Tibial nerve (tissue), 4 donors: Measurements from ENCODE around the gene APP. TPM values are rescaled to one million over a fixed set of nuclear protein-coding genes. Genes with fewer than 3 reads are reported as not detected.

Experiments used
- DNase-seq, 2 donors: peaks; one replicate each; pipeline ENCODE4 v3.0.0-alpha.2; 2019; ENCODE audit warnings: low spot score in 2 of 2
- H3K27ac ChIP-seq, 4 donors: fragments of 200-600 bp; sonication (generic) in 3 of 4; one replicate each; pipeline ENCODE4 v1.5.1; 2017 to 2019; ENCODE audit warnings: mild to moderate bottlenecking in 1 of 4
- H3K27me3 ChIP-seq, 2 donors: fragments of 200-600 bp; sonication (generic) in 1 of 2; one replicate each; pipeline versions ENCODE4 v1.5.1 to v1.6.0; 2017 to 2019
- H3K36me3 ChIP-seq, 3 donors: fragments of 200-600 bp; sonication (generic); one replicate each; pipeline ENCODE4 v1.5.1; 2018 to 2019
- H3K4me1 ChIP-seq, 4 donors: fragments of 200-600 bp; sonication (generic) in 3 of 4; one replicate each; pipeline ENCODE4 v1.5.1; 2017 to 2019
- H3K4me3 ChIP-seq, 4 donors: fragments of 200-600 bp; sonication (generic) in 3 of 4; one replicate each; pipeline ENCODE4 v1.5.1; 2017 to 2019; ENCODE audit warnings: mild to moderate bottlenecking in 1 of 4, moderate library complexity in 1 of 4
- H3K9me3 ChIP-seq, 4 donors: fragments of 200-600 bp; sonication (generic) in 3 of 4; one replicate each; pipeline ENCODE4 v1.5.1; 2017 to 2019
- CTCF ChIP-seq, 5 experiments: fragments of 200-600 bp in 3 of 5; fragments of 450-650 bp in 2 of 5; sonication (generic) in 3 of 5; IDR thresholded peaks; one replicate each; pipeline ENCODE4 v1.5.1; 2016 to 2019; ENCODE audit warnings: antibody characterized with exemption in 5 of 5, mild to moderate bottlenecking in 3 of 5, moderate library complexity in 2 of 5
- EP300 ChIP-seq, 2 donors: sonication (generic); formaldehyde crosslinking; IDR thresholded peaks; one replicate each; pipeline ENCODE4 v1.6.1; 2017; ENCODE audit warnings: antibody characterized with exemption in 2 of 2, mild to moderate bottlenecking in 1 of 2
- POLR2A ChIP-seq, 2 donors: fragments of 450-650 bp; IDR thresholded peaks; one replicate each; pipeline ENCODE4 v1.6.1; 2017; ENCODE audit warnings: antibody characterized with exemption in 2 of 2, mild to moderate bottlenecking in 2 of 2, moderate library complexity in 2 of 2
- WGBS, 2 donors: methylation state at CpG; one replicate each; pipeline ENCODE4 v1.1.5; 2018; 5-methylcytosine and 5-hydroxymethylcytosine counted together
- total RNA-seq, 4 donors: library from RNA; depleted of rRNA; stranded (reverse); fragments of >200 nt; gene quantifications; one replicate each; pipeline ENCODE4 v1.1.0, GENCODE V29; 2016

Gene APP
- total RNA-seq, 4 donors from 2014 or later = 271 to 327 (median 293) TPM

- Histone ChIP-seq H3K4me3 (no peak overlapping the region), H3K9me3 (no peaks in the 10 kb centered on the region), H3K27ac (peak overlapping the region in 1 of 4 donors; percentile 18), H3K36me3 (no peaks in the 10 kb centered on the region), H3K4me1 (peaks cover 0 to 42% (median 6%) of the 10 kb centered on the region in 4 donors), H3K27me3 (no peaks in the 10 kb centered on the region)
- DNase-seq = no peak
- TF ChIP-seq EP300 (IDR thresholded peaks at IDR 0.05) (no peak), POLR2A (IDR thresholded peaks at IDR 0.05) (no peak), CTCF (IDR thresholded peaks at IDR 0.05) (no peak)
- 85% methylated on average over 13 of the region's 13 CpGs for WGBS, 2 donors
Observed at GRCh38 chr21:26096494-26097371, 73.8 kb downstream of the APP start.

- Histone ChIP-seq H3K27ac (no peak overlapping the region), H3K36me3 (no peaks in the 10 kb centered on the region), H3K4me3 (no peak overlapping the region), H3K9me3 (no peaks in the 10 kb centered on the region), H3K4me1 (peaks cover 0 to 30% (median 4%) of the 10 kb centered on the region in 4 donors), H3K27me3 (no peaks in the 10 kb centered on the region)
- 96% methylated on average over 7 of the region's 7 CpGs for WGBS, 2 donors
- no peak for DNase-seq
- no peak for TF ChIP-seq EP300 (IDR thresholded peaks at IDR 0.05)
- no peak for TF ChIP-seq POLR2A (IDR thresholded peaks at IDR 0.05)
- no peak for TF ChIP-seq CTCF (IDR thresholded peaks at IDR 0.05)
Observed at GRCh38 chr21:26095131-26095530, 75.4 kb downstream of the APP start.

GRCh38 chr21:26093122-26093521, 77.4 kb downstream of the APP start:
- no peak overlapping the region for H3K27ac ChIP-seq
- 58 to 70% methylated on average over 3 of the region's 3 CpGs for WGBS, 2 donors
- TF ChIP-seq POLR2A (IDR thresholded peaks at IDR 0.05) (no peak), EP300 (IDR thresholded peaks at IDR 0.05) (no peak)
- DNase-seq = no peak
- H3K4me1 ChIP-seq = peaks cover 0 to 19% (median 2%) of the 10 kb centered on the region in 4 donors
- no peak overlapping the region for H3K4me3 ChIP-seq
- no peaks in the 10 kb centered on the region for H3K9me3 ChIP-seq
- no peaks in the 10 kb centered on the region for H3K27me3 ChIP-seq
- H3K36me3 ChIP-seq = peaks cover 0 to 11% (median 0%) of the 10 kb centered on the region in 3 donors

GRCh38 chr21:26091480-26092018, 79.0 kb downstream of the APP start:
- no peak for TF ChIP-seq CTCF (IDR thresholded peaks at IDR 0.05)
- TF ChIP-seq EP300 (IDR thresholded peaks at IDR 0.05) = no peak
- TF ChIP-seq POLR2A (IDR thresholded peaks at IDR 0.05) = no peak
- WGBS, 2 donors = 92 to 93% methylated on average over 5 of the region's 5 CpGs

GRCh38 chr21:26089730-26090129, 80.8 kb downstream of the APP start:
- no peak for DNase-seq
- TF ChIP-seq POLR2A (IDR thresholded peaks at IDR 0.05) = no peak
- no peak for TF ChIP-seq CTCF (IDR thresholded peaks at IDR 0.05)
- no peak for TF ChIP-seq EP300 (IDR thresholded peaks at IDR 0.05)
- Histone ChIP-seq H3K4me3 (no peak overlapping the region), H3K9me3 (no peaks in the 10 kb centered on the region), H3K27me3 (no peaks in the 10 kb centered on the region), H3K27ac (no peak overlapping the region), H3K36me3 (peaks cover 0 to 16% (median 0%) of the 10 kb centered on the region in 3 donors), H3K4me1 (peaks cover 0 to 15% (median 3%) of the 10 kb centered on the region in 4 donors)
- WGBS, 2 donors = 77 to 80% methylated on average over 6 of the region's 6 CpGs

More at GRCh38 chr21:26091480-26092018, 79.0 kb downstream of the APP start:
- Histone ChIP-seq H3K9me3 (no peaks in the 10 kb centered on the region), H3K4me3 (no peak overlapping the region), H3K36me3 (peaks cover 0 to 16% (median 0%) of the 10 kb centered on the region in 3 donors), H3K27me3 (no peaks in the 10 kb centered on the region), H3K27ac (no peak overlapping the region), H3K4me1 (peaks cover 0 to 18% (median 2%) of the 10 kb centered on the region in 4 donors)
- DNase-seq = no peak
